Astrocyte of the spinal cord (primary cell): ENCODE results near the gene PCSK9.

Experiments
- DNase-seq: peaks from one replicate; pipeline ENCODE4 v3.0.0; 2011; ENCODE audit warnings: low read depth, low spot score
- H3K4me3 ChIP-seq: 2 replicates; pipeline ENCODE4 v1.5.1; 2011; ENCODE audit warnings: low read depth, mild to moderate bottlenecking, low read length, moderate library complexity
- CTCF ChIP-seq: IDR thresholded peaks from 2 replicates; pipeline ENCODE4 v1.5.1; 2012; ENCODE audit warnings: low read depth, mild to moderate bottlenecking, low read length, inconsistent platforms
- in situ Hi-C: cut with HindIII; loops from 2 replicates; pipeline ENCODE4 v1.10.0; 2017; ENCODE audit warnings: low sequenced_read_pairs

The PCSK9 gene

GRCh38 chr1:54998677-54999076 lies 40.7 kb upstream of the PCSK9 start, which contains the start of gene BSND:
BSND (plus strand) TSS chr1:54998933; CDS start chr1:54999187, 254 bp downstream.
- H3K4me3 ChIP-seq = no peak within 1 kb of the TSS
- DNase-seq = no peak
- in situ Hi-C loops = no loop called here
- TF ChIP-seq CTCF = no peak

- in situ Hi-C loops = no loop called here
These were observed 39.0 kb upstream of the PCSK9 start for GRCh38 chr1:55000110-55001085.

GRCh38 chr1:55001311-55001710 lies 38.0 kb upstream of the PCSK9 start:
- in situ Hi-C loops = no loop called here
- no peak for TF ChIP-seq CTCF
- H3K4me3 ChIP-seq = no peak overlapping the region
- no peak for DNase-seq

More at GRCh38 chr1:55000110-55001085, 39.0 kb upstream of the PCSK9 start:
- no peak for DNase-seq
- TF ChIP-seq CTCF = no peak
- no peak overlapping the region for H3K4me3 ChIP-seq

- no peak overlapping the region for H3K4me3 ChIP-seq
- in situ Hi-C loops = no loop called here
- TF ChIP-seq CTCF = no peak
- DNase-seq = no peak
These were observed 36.7 kb upstream of the PCSK9 start for GRCh38 chr1:55002686-55003085.

- in situ Hi-C loops = no loop called here
- no peak for DNase-seq
- H3K4me3 ChIP-seq = no peak overlapping the region
- no peak for TF ChIP-seq CTCF
These were observed 33.8 kb upstream of the PCSK9 start for GRCh38 chr1:55005351-55006140.

GRCh38 chr1:55006931-55007330 lies 32.4 kb upstream of the PCSK9 start:
- TF ChIP-seq CTCF = no peak
- DNase-seq = no peak
- H3K4me3 ChIP-seq = no peak overlapping the region
- in situ Hi-C loops = no loop called here
